Measurements from ENCODE around the gene NCOA1. TPM values are rescaled to one million over a fixed set of nuclear protein-coding genes. Genes with fewer than 3 reads are reported as not detected.

NCOA1 gene
- total and polyA plus RNA-seq, 10 of the 15 experiments (the other 5 are each of a cell fraction or from before 2014, with no cell fraction given): 1.8 to 35.6 (median 6.1) TPM

- in situ Hi-C loops (cut with MboI): no loop called here
Measured at GRCh38 chr2:24540011-24540477, 49.0 kb downstream of the NCOA1 start.

More at GRCh38 chr2:24540011-24540477, 49.0 kb downstream of the NCOA1 start:
- Histone ChIP-seq H3K27ac (ENCODE audit: control insufficient read depth, insufficient read depth) (no peak overlapping the region), H3K9ac (ENCODE audit: control insufficient read depth, insufficient read depth, low read length) (no peak overlapping the region), H2AFZ (ENCODE audit: control insufficient read depth, low read depth, low read length) (no peak overlapping the region), H4K20me1 (ENCODE audit: control insufficient read depth, insufficient read depth) (no peaks in the 10 kb centered on the region), H3K36me3 (ENCODE audit: control insufficient read depth in 2 of 2, insufficient read depth in 2 of 2, low read length in 1 of 2) (no peaks in the 10 kb centered on the region; a peak in 2 of 4 replicates), H3K4me3 (no peak overlapping the region), H3K4me1 (ENCODE audit: control insufficient read depth, insufficient read depth, low read length) (no peaks in the 10 kb centered on the region; the same call in 1 of the 2 replicates), H3K4me2 (ENCODE audit: control insufficient read depth, insufficient read depth) (no peak overlapping the region), H3K79me2 (ENCODE audit: control insufficient read depth, insufficient read depth, low read length) (no peaks in the 10 kb centered on the region; the same call in 1 of the 2 replicates), H3K9me3 (replicated peaks; ENCODE audit: control insufficient read depth, insufficient read depth, low read length) (peaks cover 13% of the 10 kb centered on the region), H3K27me3 (replicated peaks in 1 of 2; ENCODE audit: control insufficient read depth in 2 of 2, insufficient read depth in 2 of 2, low read length in 1 of 2) (no peaks in the 10 kb centered on the region)
- SMC1A ChIA-PET (ENCODE audit: uncharacterized antibody, unreplicated experiment): no interaction called here
- intact Hi-C loops (cut with micrococcal nuclease; ENCODE audit: unreplicated experiment): no loop called here
- BruUV-seq (replicated peaks): no TSS peak
- DNase-seq (ENCODE audit: low read depth, low spot score) (no peak), FAIRE-seq (no peak), ATAC-seq (no peak)
- RAD21 ChIA-PET (ENCODE audit: unreplicated experiment): no interaction called here
- CTCF ChIA-PET: interaction anchor here (0.8 kb wide), 1 partner anchor 35 kb away, joined by 3 read pairs; no protein-coding TSS in a partner anchor
- TF ChIP-seq PRDM15 (CRISPR knock-in tag; IDR thresholded peaks at IDR 0.05) (no peak), JUNB (IDR thresholded peaks at IDR 0.05) (no peak), SIX5 (IDR thresholded peaks at IDR 0.05; ENCODE audit: low read depth, low read length, severe bottlenecking) (no peak), POLR2A (IDR thresholded peaks at IDR 0.05; ENCODE audit: low read depth, low read length) (no peak), ELK1 (IDR thresholded peaks at IDR 0.05; ENCODE audit: low read depth, low read length) (no peak), ZBTB33 (IDR thresholded peaks at IDR 0.05) (no peak), MAX (IDR thresholded peaks at IDR 0.05; ENCODE audit: low read depth, low read length) (no peak), SUZ12 (IDR thresholded peaks at IDR 0.05; ENCODE audit: unreplicated experiment) (no peak), EZH2 (IDR thresholded peaks at IDR 0.05; ENCODE audit: borderline replicate concordance, control insufficient read depth, low read depth, low read length) (no peak), DPF2 (IDR thresholded peaks at IDR 0.05) (no peak), ZNF384 (IDR thresholded peaks at IDR 0.05; ENCODE audit: borderline replicate concordance, low read depth, low read length) (no peak), PKNOX1 (IDR thresholded peaks at IDR 0.05) (no peak), IRF3 (IDR thresholded peaks at IDR 0.05) (no peak), ASH2L (IDR thresholded peaks at IDR 0.05; ENCODE audit: borderline replicate concordance, low read depth) (no peak), HCFC1 (IDR thresholded peaks at IDR 0.05; ENCODE audit: low read length) (no peak)
- POLR2A ChIA-PET: no interaction called here
- WGBS (ENCODE audit: insufficient coverage, insufficient replicate concordance, low lambda C conversion rate, missing lambda C conversion rate): 77% methylated on average over 2 of the region's 2 CpGs

Measured in GM12878 (cell line).